ENCODE measurements around the gene USP28. TPM values are rescaled to one million over a fixed set of nuclear protein-coding genes. Genes with fewer than 3 reads are reported as not detected.

Gene USP28
- total and polyA plus RNA-seq, 2 of the 8 experiments (the other 6 are each of a cell fraction or from before 2014, with no cell fraction given): 82.6 to 119 TPM

- no peak for TF ChIP-seq CHD7 (IDR thresholded peaks at IDR 0.05; ENCODE audit: insufficient replicate concordance, low read length)
- no peak for TF ChIP-seq SP4 (IDR thresholded peaks at IDR 0.05; ENCODE audit: low read length)
- no peak for TF ChIP-seq SRF (IDR thresholded peaks at IDR 0.05; ENCODE audit: low read depth, low read length)
- no peak for TF ChIP-seq TCF12 (IDR thresholded peaks at IDR 0.05; ENCODE audit: low read depth, low read length)
These were observed 122.4 kb downstream of the USP28 start (continued) for GRCh38 chr11:113752932-113753331.

All from H1 (cell line).